Pulmonary artery endothelial cell (primary cell): ENCODE data around the gene SNX20. TPM values are rescaled to one million over a fixed set of nuclear protein-coding genes. Genes with fewer than 3 reads are reported as not detected.

Experiments
- DNase-seq: peaks from one replicate; pipeline ENCODE4 v3.0.0-alpha.2; 2011; ENCODE audit warnings: low read depth, low spot score
- total RNA-seq: library from RNA; depleted of rRNA; stranded (reverse); fragments of >200 nt; gene quantifications from 2 replicates; pipeline ENCODE4 v1.2.3, GENCODE V29; 2014

SNX20 gene
- total RNA-seq, 1 donor from 2014 or later = not detected

GRCh38 chr16:50636753-50637374, 44.2 kb downstream of the SNX20 start:
- DNase-seq = no peak

- DNase-seq = no peak
These were observed 45.4 kb downstream of the SNX20 start for GRCh38 chr16:50635505-50636392.

GRCh38 chr16:50634947-50635346, 46.2 kb downstream of the SNX20 start:
- no peak for DNase-seq

GRCh38 chr16:50634090-50634489, 47.0 kb downstream of the SNX20 start:
- no peak for DNase-seq

- DNase-seq = no peak
These were observed 47.9 kb downstream of the SNX20 start for GRCh38 chr16:50632927-50633800.

- DNase-seq = no peak
These were observed 49.0 kb downstream of the SNX20 start for GRCh38 chr16:50631985-50632576.

GRCh38 chr16:50631249-50631984, 49.7 kb downstream of the SNX20 start:
- no peak for DNase-seq

GRCh38 chr16:50630394-50631020, 50.6 kb downstream of the SNX20 start:
- DNase-seq = no peak

GRCh38 chr16:50629334-50629733, 51.8 kb downstream of the SNX20 start:
- DNase-seq = no peak

- no peak for DNase-seq
These were observed 52.8 kb downstream of the SNX20 start for GRCh38 chr16:50628156-50628802.

- no peak for DNase-seq
These were observed 53.7 kb downstream of the SNX20 start for GRCh38 chr16:50627419-50627818.

GRCh38 chr16:50626868-50627267, 54.2 kb downstream of the SNX20 start:
- DNase-seq = no peak

GRCh38 chr16:50625374-50625773, 55.7 kb downstream of the SNX20 start:
- DNase-seq = no peak

GRCh38 chr16:50624449-50624970, 56.6 kb downstream of the SNX20 start:
- DNase-seq = no peak

- DNase-seq = no peak
These were observed 58.3 kb downstream of the SNX20 start for GRCh38 chr16:50622643-50623369.

- no peak for DNase-seq
These were observed 59.1 kb downstream of the SNX20 start for GRCh38 chr16:50622029-50622428.
